GM18907 (cell line): ENCODE results near the gene ARID1B.

ENCODE experiments used
- ATAC-seq: cut with Tn5 transposase; IDR thresholded peaks from one replicate; pipeline ENCODE4 v1.9.1; 2021; ENCODE audit warnings: mild to moderate bottlenecking, moderate library complexity; ENCODE audit not compliant: unreplicated experiment

ARID1B gene

DNA sequence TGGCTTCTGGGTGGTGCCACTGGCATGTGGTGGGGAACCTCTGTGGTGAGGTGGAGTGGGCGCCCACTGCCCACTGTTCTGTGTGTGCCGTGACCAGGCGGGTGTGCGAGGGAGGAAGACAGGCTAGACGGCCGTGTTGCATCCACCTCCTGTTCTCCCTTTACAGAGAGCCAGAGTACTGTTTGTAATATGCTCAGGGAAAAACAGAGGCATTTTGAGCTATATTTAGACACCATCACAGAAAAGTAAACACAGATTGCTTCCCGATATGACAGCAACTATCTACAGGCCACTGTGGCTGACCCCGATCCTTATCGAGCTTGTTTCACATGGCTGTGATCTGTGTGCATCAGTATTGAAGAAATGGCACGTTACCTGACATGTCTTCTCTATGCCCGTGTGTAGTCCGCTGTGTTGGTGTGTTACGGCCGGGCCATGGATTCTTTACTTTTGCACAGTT, 45.6 kb downstream of the ARID1B start:
- ATAC-seq, result no peak

DNA sequence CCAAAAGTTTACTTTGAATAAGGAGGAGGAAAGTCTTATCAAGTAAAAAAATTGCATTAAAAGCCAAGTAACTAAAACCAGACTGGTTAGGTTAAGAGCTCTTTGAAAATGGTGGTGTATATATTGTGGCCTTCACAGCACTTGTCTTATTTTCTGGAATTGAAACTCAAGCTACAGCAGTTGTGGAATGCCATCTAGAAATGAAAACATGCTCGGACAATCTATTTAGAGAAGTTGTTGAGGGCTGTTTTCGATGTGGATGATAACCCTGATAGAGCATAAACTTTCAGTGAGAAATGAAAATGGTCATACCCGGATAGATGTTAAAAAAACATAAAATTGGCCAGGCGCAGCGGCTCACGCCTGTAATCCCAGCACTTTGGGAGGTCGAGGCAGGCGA, 47.0 kb downstream of the ARID1B start:
- no peak for ATAC-seq

DNA sequence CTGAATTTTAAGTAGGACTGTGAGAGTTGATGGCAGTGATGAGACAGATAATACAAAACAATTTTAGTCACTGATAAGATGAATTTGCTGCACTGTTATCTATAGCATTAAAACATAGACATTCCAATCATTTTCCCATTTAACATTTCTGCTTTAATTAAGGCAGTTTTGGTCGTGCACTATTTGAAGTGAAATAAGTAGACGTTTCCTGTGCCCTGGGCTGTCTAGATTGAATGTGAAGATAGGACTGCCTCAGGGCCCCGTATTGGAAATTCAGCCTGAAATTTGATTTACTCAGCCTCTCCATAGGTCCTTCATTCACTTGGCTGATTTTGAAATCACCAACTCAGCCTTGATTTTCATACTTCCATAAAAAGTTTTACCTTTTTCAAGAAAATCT, 48.3 kb downstream of the ARID1B start:
- ATAC-seq, result no peak

DNA sequence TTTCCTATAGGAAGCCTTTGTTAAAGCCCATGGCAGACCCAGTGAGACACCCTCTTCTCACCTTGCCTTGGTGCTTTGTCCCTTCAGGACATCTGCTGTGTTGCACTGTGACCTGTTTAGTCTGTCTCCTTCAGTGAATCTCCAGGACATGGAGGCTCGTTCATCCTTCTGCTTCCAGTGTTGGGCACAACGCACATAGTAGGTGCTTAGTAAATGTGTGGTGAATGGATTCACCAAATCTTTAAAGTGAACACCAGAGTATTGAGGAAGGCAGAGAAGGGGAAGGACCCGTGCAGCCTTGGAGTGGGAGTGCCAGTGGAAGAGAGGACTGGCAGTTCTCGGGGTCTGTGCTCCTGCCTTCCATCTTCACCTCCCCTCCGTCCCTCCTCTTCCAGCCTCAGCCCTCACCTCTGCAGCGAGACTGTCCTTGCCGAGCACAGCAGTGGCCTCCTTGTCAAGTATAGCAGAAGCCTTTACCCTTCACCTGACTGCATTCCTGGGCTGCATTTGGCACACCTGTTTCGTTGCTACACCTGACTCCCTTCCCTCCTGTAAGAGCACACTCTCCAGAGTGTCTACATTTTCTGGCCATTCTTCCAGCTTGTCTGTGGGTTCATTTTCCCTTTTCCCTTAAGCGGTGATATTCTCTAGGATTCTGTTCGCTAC, 49.2 kb downstream of the ARID1B start:
- no peak for ATAC-seq

DNA sequence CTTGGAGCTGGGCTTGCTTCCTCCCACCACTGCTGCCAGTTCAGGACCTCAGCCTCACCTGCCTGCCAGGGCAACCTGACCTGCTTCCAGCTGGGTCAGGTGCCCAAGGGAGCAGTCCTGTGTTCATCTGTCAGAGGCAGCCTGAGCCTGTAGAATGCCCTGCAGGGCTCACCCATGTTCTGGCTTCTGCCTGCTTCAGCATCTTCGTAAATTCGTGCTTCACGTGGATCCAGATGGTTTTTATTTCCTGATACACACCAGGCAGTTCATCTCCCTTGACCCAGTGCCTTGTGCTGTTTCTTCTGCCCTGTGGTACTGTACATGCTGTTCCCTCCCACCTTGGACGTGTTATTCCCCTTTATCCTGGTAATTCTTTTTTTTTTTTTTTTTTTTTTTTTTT, 50.2 kb downstream of the ARID1B start:
- ATAC-seq, result no peak

DNA sequence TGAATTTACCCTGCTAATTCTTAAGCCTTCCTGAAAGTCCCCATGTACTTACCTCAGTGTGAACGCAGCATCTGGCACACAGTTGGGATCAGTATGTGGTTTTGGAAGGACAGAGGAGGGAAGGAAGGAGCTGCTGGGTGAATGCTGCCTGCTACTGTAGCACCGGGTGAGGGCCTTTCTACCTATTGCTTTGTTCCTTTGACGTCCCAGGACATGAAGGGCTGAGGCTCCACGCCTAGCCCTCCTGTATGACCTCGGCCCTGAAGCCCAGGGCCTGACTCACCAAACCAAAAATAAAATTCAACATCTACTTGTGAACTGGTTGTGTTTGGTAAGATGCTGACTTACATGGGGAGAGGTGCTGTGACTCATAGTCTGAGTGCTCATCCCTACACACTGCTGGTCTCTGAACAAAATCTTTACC, 51.1 kb downstream of the ARID1B start:
- ATAC-seq, result no peak

DNA sequence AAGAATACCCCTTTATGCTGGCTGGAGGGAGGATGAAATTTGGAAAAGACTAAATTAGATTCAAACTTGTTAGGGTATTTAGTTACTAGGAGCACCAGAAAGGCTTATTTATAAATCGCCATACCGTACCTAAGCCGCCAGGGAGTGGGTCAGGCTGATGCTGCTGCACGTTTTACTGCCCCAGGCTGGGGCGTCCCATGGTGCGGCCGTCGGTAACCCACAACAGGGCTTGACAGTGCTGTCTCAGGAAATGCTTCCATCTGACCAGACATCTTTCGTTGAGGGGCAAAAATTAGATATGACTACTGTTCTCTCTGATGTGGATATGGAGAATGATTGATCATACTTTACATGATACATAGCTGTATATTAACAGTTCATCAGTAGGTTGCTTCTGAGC, 52.9 kb downstream of the ARID1B start:
- no peak for ATAC-seq

DNA sequence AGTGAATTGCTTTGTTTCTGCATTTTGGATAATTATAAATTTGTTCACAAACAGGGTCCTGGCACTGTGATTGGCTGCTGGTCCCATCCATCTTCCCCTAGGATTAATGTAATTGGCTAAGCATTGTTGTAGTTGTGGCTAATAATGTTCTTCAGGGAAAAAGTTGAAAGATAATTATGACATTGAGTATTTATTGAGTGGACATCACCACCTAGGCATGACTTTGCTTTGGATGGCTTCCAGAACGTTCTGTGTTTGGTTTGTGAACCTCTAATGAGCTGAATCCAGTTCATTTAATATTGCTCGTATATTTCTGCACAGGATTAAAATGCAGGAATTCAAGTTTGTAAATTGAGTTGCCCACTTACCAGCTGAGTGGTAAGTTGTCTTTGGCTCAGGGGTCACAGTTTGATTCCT, 55.1 kb downstream of the ARID1B start:
- no peak for ATAC-seq

DNA sequence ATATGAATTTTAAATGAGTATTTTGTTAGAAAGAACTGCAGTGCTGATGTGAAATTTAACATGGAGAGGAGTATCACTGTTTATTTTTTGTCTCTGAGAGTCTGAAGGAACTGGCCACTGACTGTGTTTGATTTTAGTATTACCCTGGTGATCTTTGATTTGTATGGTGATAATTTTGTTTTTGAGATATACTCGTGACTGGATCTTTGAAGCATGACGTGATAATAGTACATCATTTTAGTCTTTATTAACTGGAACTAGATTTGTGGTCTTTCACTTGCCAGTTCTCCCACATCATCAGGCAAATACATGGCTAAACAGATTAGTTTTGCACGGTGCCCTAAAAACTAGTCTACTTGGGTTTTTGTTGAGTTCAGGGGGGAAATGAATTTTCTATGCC, 55.5 kb downstream of the ARID1B start:
- ATAC-seq, result no peak

DNA sequence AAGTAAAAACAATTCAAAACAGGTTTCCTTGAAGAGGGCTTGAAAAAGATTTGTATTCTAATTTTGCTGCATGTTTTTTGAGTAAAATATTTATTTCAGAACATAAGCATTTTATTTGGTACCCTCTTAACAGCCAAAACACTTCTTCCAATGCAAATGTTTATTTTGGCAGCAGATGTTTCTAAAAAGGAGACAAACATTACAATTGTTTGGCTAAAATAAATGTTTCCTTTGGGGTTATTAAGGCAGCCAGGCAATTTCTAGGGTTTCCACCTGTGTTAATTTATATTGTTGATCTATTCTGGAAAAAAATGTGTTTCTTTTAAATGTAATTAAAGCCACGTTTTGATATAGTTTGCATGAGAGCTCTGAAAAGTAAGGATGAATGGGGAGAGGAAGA, 56.6 kb downstream of the ARID1B start:
- no peak for ATAC-seq

DNA sequence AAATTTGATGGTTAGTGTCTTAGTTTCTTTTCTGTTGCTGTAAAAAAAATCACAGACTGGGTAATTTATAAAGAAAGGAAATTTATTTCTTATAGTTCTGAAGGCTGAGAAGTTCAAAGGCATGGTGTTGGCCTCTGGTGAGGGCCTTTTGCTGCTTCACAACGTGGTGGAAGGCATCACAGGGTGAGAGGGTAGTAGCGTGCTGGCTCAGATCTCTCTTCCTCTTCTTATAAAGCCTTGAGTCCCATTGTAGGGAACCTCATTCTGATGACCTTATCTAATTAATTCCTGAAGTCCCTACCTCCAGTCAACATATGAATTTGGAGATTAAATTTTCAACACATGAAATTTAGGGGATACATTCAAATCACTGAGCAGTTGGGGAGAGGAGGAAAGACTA, 62.0 kb downstream of the ARID1B start:
- ATAC-seq, result no peak

DNA sequence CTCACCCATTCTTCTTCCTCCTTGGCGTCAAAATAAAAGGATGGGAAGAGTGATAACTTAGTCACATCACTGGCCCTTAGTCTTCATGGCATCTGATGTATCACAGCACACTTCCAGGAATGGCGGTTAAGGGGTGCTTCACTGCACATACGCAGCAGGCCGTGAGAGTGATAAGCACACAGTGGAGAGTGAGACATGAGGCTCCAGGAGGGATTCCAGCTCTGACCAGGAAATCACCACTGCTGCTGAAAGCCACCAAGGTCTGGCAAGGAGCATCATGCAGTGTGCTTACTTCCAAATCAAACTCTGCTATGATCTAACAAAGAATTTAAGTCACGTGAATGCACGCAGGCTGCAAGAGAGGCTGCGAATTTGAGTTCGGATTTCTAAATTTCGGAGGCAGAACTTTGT, 62.4 kb downstream of the ARID1B start:
- no peak for ATAC-seq

DNA sequence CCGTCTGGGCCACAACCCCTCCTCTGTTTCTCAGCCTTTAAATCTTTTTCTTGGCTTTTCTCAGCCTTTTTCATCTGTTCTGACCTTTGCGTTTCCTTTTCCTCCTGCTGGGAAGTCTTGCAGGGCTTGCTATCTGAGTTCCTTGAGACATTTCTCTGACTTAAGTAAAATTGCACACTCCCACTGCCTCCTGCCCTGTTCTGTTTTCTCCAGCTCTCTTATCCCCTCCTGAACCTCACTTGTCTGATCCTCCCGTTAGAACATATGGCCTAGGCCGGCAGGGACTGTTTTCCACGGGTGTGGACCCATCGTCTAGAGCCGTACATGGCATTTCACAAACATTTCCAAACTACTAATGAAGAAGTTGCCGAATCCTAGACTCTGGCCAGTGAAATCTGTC, 63.0 kb downstream of the ARID1B start:
- ATAC-seq, result no peak

DNA sequence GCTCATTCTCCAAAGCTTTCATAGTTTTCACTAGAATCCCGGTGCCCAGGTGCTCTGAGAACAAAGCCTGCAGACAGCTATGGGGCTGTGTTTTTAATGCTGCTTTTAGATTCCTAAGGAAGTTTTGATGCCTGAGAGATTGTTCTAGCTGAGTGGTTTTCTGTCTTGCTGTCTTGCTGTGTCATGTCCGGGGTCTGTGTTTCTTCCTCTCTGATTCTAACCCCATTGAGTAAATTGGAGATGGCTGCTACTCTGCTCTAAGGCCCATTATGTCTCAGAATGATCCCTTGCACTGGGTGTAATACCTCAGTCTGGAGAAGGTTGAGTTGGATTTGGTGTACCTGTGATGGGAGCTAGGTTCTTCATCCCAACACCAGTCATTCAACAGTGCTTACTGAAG, 63.4 kb downstream of the ARID1B start:
- no peak for ATAC-seq

DNA sequence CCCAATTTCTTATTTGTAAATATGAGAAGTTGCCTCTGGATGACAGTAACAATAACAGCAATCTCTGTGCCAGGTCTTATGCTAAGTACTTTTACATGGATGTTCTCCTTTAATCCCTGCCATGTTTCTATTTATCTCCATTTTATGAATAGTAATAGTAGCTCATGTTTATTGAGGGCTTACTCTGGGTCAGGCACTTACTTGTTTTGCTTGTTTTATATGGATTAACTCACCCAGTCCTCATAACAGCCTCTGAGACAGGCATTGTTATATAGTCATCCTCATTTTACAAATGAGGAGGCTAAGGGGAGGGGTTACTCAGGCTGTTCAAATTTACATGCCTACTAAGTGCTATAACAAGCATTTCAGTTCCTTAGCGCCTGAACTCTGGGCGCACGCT, 64.3 kb downstream of the ARID1B start:
- no peak for ATAC-seq

DNA sequence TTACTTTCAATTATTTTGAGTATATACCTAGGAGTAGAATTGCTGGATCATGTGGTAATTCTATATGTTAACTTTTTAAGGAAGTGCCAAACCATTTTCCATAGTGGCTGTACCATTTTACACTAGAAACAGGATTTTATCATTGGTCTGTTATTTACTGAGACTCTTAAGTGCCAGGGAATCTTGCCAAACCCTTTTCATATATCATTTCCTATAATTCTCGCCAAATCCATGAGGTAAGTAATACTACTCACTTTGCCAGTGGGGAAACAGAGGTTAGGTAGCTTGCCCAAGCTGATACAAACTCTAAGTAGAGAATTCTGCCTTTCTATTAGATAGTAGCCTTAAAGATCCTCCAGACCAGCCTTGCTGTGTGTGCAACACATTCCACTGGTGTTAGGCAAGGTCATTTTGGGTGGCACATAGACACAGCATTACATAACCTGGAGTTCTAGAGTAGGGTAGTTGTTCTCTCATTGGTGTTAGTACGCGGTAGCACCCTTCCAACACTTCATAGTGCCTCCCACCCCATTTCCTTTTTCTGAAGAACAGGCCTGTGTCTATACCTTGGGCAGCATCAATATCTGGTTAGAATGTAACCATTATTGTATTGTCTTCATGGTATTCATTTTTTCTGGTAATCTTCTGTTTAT, 65.5 kb downstream of the ARID1B start:
- no peak for ATAC-seq

DNA sequence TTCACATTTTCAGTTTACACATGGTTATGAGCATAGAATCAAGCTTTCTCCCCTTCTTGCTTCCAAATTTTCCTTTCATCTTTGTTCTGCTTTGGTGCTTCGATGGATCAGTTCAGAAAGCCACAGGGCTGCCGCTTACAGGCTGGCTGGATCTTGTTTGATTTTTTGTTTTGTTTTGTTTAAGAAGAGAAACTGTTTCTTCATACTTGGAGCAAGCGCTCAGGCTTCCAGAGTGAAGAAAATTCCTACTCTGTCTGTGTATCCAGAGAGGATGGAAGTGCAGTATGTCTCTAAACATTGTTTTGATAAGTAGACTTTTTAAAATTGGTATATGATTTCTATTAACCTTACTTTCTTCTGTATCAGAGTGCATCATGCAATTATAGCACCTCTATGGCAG, 66.9 kb downstream of the ARID1B start:
- no peak for ATAC-seq

DNA sequence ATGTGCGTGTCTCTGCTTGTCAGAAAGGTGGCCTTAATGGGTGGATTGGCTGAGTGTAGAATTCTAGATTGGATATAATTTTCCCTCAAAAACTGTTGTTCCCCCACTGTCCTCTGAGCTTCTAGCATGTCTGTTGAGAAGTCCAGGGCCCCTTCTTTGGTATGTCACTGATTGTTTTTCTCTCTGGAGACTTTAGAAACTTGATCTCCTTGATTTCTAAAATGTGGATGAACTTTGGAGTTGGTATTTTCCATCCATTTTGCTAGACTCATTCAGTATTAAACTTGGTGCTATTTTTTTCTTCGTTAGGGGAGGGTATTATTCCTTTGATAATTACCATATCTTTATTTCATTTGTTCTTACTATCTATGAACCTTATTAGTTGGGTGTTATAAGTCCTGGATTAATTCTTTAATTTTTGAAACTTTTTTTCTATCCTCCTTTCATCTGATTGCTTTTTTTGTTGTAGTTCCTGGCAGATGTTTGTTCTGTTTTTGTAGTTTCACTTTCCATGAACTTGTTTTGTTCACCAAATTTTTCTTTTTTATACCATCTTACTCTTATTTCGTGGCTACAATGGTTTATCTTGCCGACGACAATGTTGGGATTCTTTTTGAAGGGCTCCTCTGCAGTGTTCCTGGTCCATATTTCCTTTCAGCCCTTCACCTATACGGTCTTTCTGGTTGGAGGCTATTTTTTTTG, 68.4 kb downstream of the ARID1B start:
- ATAC-seq, result no peak

DNA sequence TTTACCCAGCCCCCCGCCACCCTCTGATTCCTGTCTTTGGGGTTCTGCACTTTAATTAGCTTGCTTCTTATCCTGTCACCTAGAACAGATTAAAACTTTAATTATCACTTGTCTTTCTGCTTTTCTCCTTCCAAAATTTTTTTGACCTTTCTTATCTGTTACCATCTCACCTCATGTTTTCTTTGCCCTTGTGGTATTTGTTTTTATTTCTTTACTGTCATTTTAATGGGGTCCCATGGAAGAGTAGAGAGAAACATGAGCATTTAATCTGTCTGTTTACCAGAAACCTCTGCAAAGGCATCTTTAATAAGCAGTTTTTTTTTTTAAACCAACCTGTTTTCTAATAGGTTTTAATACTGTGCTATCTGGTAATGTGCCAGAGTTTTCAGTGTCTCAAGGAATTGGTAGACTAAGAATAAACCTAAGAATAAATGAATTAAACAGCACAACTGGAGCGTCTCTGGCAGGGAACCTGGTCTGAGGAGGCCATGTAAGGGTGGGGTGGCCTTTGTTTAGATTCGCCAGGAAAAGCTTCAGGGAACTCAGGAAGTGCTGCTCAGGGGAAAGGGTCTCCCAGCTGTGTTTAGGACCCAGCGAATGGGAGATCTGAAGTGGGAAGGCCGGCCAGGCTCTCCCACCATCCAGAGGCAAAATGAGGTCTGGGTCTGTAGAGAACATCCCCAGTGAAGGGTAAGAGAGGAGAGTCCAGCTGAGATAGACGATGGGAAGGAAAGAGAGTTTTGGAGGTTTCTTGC, 69.8 kb downstream of the ARID1B start:
- no peak for ATAC-seq

DNA sequence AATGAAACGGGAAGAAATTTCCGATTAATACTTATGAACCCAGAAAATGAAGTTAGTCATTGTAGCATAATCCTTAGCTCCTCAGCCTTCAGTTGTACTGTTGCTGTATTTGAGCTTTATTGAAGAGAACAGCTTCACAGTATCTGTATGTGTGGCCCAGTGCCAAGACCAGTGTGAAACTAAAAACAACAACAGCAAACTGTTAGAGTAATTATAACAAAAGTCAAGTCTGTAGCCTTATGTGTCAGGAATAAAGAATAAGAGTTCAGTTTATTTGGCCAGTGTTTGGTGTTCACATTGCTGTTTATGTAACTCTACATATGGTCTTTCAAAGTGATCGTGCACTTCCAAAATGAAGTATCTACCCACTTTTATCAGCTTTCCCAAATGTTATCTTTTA, 70.9 kb downstream of the ARID1B start:
- no peak for ATAC-seq

DNA sequence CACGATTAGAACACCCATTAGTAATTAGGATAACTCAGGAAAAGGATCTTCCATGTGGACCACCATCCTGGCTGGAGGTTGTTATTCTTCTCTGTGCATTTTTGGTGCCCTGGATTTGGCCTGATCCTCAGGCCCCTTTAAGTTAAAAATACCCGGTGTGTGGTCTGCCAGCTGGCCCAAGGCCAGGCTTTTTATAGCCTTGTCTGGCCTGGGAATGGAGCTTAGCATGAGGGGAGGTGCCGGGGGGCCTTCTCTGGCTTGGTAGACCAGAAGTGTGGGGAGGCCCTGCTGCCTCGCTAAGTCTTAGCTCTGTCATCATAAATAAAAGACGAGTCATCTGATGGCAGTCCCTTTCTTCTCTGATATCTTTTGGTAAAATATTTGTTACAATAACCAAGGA, 71.4 kb downstream of the ARID1B start:
- no peak for ATAC-seq

DNA sequence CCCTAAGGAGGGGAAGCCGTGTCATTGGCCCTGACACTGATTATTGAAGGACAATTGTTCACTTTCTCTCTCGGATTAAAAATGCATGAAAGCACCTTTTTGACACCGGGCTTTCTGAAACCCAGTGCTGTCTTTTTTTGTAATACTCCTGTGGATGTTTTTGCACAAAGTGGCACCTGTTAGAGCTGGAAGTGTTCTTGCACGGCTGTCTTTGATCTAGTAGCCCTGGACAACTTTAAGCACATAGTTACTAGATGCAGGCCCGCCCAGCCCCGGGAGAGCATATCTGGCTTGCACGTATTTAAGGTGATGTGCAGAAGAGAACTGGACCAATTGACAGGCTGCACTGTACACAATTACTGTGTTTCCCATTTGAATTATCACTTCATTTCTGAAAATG, 72.6 kb downstream of the ARID1B start:
- ATAC-seq, result no peak
